GM19023 (cell line): Measurements from ENCODE around the gene MYRFL.
"Not testable (repeated sequence)": the region's sequence is repeated elsewhere in the genome, so short reads cannot be mapped to it uniquely, and the experiment has no call there.

ENCODE experiments used
- ATAC-seq: cut with Tn5 transposase; IDR thresholded peaks from one replicate; pipeline ENCODE4 v1.9.1; 2021; ENCODE audit warnings: mild to moderate bottlenecking, moderate library complexity; ENCODE audit not compliant: unreplicated experiment

The MYRFL gene

GRCh38 chr12:69985656-69986055 lies 160.6 kb downstream of the MYRFL start:
- no peak for ATAC-seq

- ATAC-seq: no peak
Measured at GRCh38 chr12:69986114-69986513, 161.1 kb downstream of the MYRFL start.

- no peak for ATAC-seq
Measured at GRCh38 chr12:69987579-69988091, 162.6 kb downstream of the MYRFL start.

GRCh38 chr12:69988481-69989321 lies 163.7 kb downstream of the MYRFL start:
- no peak for ATAC-seq

- no peak for ATAC-seq
Measured at GRCh38 chr12:69991690-69992288, 166.8 kb downstream of the MYRFL start.

GRCh38 chr12:69993433-69993832 lies 168.4 kb downstream of the MYRFL start:
- ATAC-seq: no peak

- ATAC-seq: not testable (repeated sequence)
Measured at GRCh38 chr12:69994086-69994485, 169.1 kb downstream of the MYRFL start.

GRCh38 chr12:69994724-69995173 lies 169.7 kb downstream of the MYRFL start:
- ATAC-seq: no peak

GRCh38 chr12:69996241-69996640 lies 171.2 kb downstream of the MYRFL start:
- no peak for ATAC-seq

GRCh38 chr12:69996722-69997121 lies 171.7 kb downstream of the MYRFL start:
- ATAC-seq: no peak

GRCh38 chr12:69998011-69998410 lies 173.0 kb downstream of the MYRFL start:
- ATAC-seq: no peak

- ATAC-seq: no peak
Measured at GRCh38 chr12:69998922-69999321, 173.9 kb downstream of the MYRFL start.

- no peak for ATAC-seq
Measured at GRCh38 chr12:69999561-69999960, 174.5 kb downstream of the MYRFL start.

GRCh38 chr12:70002097-70002911 lies 177.3 kb downstream of the MYRFL start:
- no peak for ATAC-seq

- no peak for ATAC-seq
Measured at GRCh38 chr12:70002912-70003255, 177.9 kb downstream of the MYRFL start.

GRCh38 chr12:70005864-70006618 lies 181.0 kb downstream of the MYRFL start:
- ATAC-seq: no peak

- no peak for ATAC-seq
Measured at GRCh38 chr12:70006619-70006973, 181.6 kb downstream of the MYRFL start.

GRCh38 chr12:70007687-70008086 lies 182.7 kb downstream of the MYRFL start:
- no peak for ATAC-seq
